GM23248 (cell line): ENCODE data around the gene OLFML3.

Experiments
- EZH2 ChIP-seq: fragments of 200-600 bp; sonication (generic); IDR thresholded peaks from 2 replicates; pipeline ENCODE4 v1.6.1; 2018; ENCODE audit warnings: antibody characterized with exemption, mild to moderate bottlenecking; ENCODE audit not compliant: insufficient read depth, poor library complexity, severe bottlenecking
- EZH2phosphoT487 ChIP-seq: fragments of 200-600 bp; sonication (generic); IDR thresholded peaks from 2 replicates; pipeline ENCODE4 v1.6.1; 2018; ENCODE audit warnings: antibody characterized with exemption, moderate library complexity, mild to moderate bottlenecking, low read depth; ENCODE audit not compliant: insufficient read depth

- TF ChIP-seq EZH2 (no peak), EZH2phosphoT487 (no peak)
Observed at GRCh38 chr1:114024049-114024448, 44.8 kb downstream of the OLFML3 start.
